ENCODE results near the gene STAT5A.
A peak's percentile ranks its signal among the peaks of the same experiment; 100 is the strongest.

The STAT5A gene

DNA sequence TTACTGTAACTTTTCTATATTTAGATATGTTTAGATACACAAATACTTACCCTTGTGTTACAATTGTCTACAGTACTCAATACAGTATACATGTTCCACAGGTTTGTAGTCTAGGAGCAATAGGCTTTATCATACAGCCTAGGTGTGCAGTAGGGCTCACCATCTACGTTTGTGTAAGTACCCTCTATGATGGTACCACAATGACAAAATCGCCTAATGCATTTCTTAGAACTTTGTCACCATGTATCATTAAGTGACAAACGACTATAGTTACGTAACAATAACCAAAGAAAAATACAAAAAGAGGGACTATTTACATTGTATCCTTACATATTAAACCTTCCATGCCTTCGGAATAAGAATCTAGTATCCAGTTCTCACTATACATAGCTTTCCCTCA lies 20.1 kb upstream of the STAT5A start:
- no peak for DNase-seq (ENCODE audit: low read depth)

GRCh38 chr17:42270170-42270535 lies 18.1 kb upstream of the STAT5A start:
- DNase-seq (ENCODE audit: low read depth), result no peak

GRCh38 chr17:42270596-42270995 lies 17.7 kb upstream of the STAT5A start:
- DNase-seq (ENCODE audit: low read depth), result no peak

DNA sequence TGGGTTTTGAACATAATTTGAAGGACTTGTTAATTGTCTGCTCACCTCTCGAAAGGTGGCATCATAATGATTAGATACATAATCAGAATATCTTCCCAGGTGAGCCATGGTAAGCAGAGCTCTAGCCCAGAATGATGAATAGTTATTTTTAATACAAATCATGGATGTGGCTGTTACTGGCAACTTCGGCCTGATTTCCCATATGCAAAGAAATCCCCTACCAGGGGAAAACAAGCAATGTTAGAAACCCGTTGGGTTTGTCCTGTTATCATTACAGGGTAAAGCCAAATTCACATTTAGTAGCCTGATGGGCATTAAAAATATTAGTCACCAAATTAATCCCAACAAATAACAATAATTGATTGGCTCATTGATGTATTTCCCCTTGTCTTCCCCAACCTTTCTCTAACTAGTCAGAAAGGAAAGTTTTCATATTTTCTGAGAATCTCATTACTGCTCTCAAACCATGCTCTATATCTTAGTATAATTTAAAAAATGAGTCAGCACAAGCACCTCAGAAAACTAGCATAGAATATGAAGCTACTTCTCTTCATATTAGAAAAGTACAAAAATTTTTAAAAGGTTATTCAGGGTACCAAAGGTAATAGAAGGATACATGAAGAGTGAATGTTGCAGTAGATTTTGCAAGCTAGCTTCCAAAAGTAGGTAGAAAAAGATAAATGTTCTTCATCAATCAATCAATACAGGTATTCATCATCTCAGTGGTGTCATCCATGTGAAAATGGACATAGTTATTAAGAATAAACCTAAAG lies 17.1 kb upstream of the STAT5A start:
- DNase-seq (ENCODE audit: low read depth), result no peak

- DNase-seq (ENCODE audit: low read depth), result no peak
These were observed 16.6 kb upstream of the STAT5A start for GRCh38 chr17:42271779-42272035.

DNA sequence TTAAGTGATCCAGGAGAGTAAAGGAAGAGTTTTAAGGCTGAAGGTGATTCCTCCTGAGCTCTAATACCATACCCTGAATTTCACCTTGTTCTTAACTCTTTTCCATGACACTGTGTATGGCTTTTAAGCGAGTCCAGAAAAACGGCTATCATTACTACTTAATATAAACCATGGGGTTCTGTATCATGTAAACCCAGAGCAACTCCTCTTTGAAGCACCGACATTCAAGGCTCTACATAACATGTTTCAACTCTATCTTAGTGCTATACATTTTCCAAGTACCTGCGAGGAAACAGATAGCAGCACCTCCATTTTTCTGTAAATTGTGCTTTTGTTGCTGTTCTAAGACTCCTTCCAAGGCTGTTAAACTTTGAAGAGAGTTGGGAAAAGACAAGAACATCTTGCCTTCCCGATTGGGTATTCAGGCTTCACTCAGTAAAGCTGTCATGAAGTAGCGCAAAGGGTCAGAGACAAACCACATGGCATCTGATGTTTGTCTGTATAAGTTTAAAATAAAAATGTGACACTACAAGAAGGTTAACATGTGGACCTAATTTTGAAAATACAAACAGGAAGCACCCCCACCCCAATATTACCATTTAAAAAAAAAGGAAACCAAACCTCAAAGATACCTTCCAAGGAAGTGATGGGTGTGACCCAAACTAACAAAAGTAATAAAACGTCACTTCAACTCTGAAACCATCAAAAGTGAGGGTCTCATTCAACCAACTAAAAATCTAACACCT lies 16.0 kb upstream of the STAT5A start:
- DNase-seq (ENCODE audit: low read depth), result no peak

DNA sequence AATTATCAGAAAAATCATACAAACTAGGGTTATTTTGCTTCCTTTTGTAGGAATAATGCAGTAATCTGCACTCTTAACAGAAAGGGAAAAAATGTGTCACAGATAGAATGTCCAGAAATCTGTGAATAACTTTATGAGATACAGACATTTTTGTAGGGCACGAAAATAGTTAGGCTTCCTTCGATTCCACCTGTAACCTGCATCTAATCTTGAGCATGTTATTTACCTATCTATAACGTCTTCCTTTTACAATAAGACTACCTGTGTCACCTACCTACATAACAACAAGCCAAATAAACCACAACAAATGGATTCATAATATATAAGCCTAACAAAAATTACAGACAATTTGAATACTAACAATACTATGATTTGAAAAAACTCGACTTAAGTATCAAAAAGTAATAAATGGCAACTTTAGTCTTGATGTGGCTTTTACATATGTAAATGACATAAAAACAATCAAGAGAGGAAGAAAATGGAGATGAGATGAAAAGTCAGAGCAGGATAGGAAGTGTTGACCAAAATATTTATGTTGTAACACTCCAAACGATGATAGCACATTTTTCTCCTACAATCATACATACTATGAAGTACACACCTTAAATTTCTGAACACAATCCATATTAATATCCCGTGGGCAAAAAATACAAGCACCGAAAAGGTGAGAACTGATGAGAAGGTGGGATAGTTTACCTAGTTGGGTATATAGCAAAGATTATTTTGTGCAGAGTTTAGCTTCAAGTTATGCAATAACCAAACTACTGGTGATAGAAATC lies 14.6 kb upstream of the STAT5A start:
- DNase-seq (ENCODE audit: low read depth), result no peak

DNA sequence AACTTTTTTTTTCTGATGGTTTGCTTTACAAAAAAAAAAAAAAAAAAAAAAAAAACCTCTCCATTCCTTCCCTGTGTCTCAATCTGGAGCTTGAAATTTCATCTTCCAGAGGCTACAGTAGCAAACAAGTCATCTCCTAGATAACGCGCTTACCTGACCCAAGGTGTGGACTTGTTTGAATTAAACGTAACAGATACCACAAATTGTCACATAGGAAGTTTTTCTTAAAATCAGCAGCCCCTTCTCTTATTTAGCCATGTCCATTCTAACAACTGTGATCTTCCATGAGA lies 14.1 kb upstream of the STAT5A start:
- no peak for DNase-seq (ENCODE audit: low read depth)

DNA sequence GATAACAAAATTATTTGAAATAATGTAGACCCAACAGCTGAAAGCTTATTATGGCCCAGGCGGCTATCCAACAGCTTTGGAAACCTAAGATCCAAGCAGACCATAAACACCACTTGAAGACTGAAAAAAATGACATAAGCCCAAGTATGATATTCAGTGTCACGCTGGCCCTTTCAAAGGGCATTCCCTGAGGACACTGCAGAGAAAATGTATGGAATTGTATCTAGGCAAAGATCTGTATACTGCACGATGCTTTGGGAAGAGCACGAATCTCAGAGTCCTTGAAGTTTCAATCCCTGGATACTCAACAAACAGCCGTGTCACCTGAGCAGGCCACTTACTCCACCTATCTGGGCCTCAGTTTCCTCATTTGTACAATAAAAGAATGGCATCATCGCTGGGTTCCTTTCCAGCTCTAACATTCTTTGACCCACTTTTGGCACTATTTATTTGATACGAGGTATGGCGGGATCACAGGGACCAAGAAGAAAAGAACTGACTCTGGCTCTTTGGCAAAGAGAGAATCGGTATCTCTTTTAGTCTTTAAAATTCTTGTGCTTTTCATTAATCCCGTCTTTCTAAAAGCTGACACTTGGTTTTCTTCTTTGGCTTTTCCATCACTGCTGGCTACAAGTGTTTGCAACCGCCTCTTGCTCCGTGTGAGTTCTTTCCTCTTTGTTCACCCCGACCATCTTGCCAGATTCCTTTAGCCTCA lies 13.3 kb upstream of the STAT5A start:
- no peak for DNase-seq (ENCODE audit: low read depth)

GRCh38 chr17:42275527-42276358 lies 12.6 kb upstream of the STAT5A start:
- no peak for DNase-seq (ENCODE audit: low read depth)

DNA sequence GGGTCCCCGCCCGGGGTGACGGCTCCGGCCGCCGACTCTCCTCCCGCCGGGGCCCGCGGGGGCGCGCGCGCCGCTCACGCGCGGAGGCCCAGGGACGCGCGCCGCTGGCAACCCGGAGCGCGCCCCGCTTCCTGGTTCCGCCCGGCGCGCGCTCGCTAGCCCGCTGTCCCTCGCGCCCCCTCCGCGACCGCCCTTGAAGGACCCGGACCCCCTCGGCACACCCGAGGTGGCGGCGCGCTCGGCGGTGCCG lies 12.0 kb upstream of the STAT5A start, which contains the start of gene STAT5B:
Gene STAT5B (minus strand): TSS at position 33 of the 250 bp plus-strand sequence. CDS start 44,264 bp downstream, outside the sequence.
- no peak for DNase-seq (ENCODE audit: low read depth)

- peak; percentile 47 for DNase-seq (ENCODE audit: low read depth)
These were observed 11.5 kb upstream of the STAT5A start for GRCh38 chr17:42276609-42277341.

- no peak for DNase-seq (ENCODE audit: low read depth)
These were observed 11.0 kb upstream of the STAT5A start for GRCh38 chr17:42277342-42277712.

GRCh38 chr17:42279776-42280630 lies 8.3 kb upstream of the STAT5A start:
- no peak for DNase-seq (ENCODE audit: low read depth)

DNA sequence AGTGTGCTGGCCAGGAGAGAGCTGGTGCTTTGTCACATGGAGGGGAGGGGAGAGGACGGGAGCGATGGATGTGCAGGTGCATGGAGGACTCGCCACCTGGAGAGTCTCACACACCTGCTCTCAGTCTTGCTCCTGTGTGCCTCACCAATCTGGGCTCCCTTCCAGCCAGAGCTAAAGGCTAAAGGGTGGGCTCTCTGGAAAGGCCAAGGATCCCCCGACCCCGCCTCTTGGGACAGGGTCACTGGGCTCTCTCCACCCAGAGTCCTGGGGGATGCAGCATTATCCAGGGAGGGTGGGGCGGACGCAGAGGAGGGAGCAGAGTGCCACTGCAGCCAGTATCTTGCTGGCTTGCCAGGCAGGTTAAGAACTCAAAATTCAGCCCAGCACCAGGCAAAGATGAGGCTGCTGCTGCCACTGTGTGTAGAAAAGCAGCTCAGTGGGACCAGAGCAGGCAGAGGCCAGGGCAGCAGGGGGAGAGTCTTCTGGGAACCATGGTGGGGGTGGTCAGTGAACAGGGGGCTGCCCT lies 6.7 kb upstream of the STAT5A start:
- DNase-seq (ENCODE audit: low read depth), result no peak

DNA sequence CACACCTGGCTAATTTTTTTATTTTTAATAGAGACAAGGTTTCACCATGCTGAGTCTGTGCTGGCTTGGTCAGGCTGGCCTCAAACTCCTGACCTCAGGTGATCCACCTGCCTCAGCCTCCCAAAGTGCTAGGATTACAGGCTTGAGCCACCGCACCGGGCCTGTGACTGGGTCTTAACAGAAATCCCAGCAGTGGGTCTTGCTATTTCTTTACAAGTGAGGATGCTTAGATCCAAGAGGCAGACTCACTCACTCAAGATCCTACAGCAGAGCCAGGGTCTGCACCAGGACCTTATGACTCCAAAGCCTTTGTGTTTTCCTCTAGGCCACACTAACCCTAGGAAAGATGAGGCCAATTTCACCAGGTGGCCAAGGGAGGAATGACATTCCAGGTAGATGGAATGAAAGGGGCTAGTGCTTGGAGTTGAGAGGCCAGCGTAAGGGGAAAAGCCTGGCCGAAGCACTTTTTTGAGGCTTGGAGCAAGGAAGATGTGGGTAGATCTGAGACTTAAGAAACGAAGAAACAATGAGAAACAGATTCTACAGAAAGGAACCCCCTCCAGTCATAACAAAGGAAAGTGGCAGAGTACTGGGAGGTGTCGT lies 5.7 kb upstream of the STAT5A start:
- no peak for DNase-seq (ENCODE audit: low read depth)

- DNase-seq (ENCODE audit: low read depth), result no peak
These were observed 4.9 kb upstream of the STAT5A start for GRCh38 chr17:42283241-42284023.

DNA sequence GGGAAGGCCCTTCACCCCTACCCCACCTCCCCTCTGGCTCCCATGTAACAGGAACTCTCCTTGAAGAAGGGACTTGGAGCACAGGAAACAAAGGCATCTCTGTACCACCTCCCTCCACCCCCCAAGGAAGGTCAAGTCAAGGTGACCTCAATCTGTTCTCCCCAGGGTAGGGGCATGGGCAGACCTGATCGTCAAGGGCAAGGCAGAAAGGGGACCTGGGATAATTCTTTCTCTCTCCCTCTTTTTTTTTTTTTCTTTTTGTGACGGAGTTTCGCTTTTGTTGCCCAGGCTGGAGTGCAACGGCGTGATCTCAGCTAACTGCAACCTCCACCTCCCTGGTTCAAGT lies 4.3 kb upstream of the STAT5A start:
- DNase-seq (ENCODE audit: low read depth), result no peak

DNA sequence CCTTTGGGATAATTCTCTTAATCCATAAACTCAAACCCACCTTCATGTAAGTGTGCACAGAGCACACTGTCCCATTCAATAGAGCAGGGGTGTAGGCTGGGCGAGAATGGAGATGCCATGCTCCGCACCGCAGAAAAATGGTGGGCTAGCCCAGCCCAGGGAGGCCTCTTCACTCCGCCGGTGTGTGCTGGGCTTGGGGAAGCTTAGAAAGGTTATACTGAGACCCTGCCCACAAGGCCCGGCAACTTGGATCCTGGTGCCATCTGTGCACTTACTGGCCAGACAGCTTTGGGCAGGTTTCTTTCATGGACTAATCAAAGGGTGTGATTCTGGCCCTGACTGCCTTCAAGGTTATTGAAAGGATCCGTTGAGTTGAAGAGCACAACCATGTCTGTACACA lies 3.7 kb upstream of the STAT5A start:
- no peak for DNase-seq (ENCODE audit: low read depth)
